Fibroblast of upper back skin (primary cell): ENCODE measurements around the gene OR2W3.
"Not testable (repeated sequence)": the region's sequence is repeated elsewhere in the genome, so short reads cannot be mapped to it uniquely, and the experiment has no call there.

ENCODE experiments used
- DNase-seq: peaks from one replicate; pipeline ENCODE4 v3.0.0-alpha.2; 2013

OR2W3 gene

DNA sequence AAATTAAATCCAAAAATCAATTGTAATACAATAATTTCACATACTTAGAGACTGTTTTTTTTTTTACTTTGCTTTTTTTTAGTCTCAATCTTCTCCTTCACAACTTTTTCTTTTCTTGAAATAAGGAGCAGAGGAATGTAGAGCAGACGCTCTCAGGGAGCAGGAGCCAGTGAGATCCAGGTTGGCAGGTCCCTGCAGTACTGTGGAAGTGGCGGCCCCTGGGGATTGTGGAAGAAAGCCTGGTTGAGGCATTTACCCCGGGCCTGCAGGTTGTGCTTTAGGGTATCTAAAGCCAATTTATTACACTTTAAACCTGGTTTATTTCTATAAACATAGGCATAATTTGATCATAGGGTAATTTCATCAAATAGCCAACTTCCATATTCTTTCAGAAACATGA, 28.6 kb downstream of the OR2W3 start:
- DNase-seq, result no peak

DNA sequence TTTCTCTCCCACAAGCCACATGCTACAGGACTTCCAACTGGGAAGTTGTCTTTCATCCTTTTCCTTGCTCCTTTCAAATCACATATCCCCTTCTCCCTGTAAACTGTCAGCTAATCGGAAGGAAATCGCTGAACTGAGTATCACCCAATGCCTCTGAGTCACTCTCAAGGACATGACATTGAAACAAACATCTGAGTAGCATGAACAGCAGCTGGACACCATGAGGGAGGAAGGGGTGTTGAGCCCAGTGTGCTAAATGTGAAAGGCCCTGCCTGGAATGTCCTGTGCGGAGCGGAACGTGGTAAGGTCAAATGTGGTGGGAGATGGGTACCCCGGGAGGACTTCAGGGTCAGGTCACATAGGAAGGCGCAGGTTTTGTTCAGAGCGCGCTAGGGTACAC, 29.5 kb downstream of the OR2W3 start, which contains the start of gene OR2AJ1:
Gene OR2AJ1 (plus strand): TSS at position 22 of the 400 bp plus-strand sequence. CDS start 8,880 bp downstream, outside the sequence.
- no peak for DNase-seq

DNA sequence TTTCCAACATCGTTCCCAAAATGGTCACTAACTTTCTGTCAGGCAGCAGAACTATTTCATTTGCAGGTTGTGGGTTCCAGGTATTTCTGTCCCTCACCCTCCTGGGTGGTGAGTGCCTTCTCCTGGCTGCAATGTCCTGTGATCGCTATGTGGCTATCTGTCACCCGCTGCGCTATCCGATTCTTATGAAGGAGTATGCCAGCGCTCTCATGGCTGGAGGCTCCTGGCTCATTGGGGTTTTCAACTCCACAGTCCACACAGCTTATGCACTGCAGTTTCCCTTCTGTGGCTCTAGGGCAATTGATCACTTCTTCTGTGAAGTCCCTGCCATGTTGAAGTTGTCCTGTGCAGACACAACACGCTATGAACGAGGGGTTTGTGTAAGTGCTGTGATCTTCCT, 38.6 kb downstream of the OR2W3 start:
- DNase-seq, result no peak

- DNase-seq, result no peak
These were observed 40.4 kb downstream of the OR2W3 start for GRCh38 chr1:247935781-247936180.

DNA sequence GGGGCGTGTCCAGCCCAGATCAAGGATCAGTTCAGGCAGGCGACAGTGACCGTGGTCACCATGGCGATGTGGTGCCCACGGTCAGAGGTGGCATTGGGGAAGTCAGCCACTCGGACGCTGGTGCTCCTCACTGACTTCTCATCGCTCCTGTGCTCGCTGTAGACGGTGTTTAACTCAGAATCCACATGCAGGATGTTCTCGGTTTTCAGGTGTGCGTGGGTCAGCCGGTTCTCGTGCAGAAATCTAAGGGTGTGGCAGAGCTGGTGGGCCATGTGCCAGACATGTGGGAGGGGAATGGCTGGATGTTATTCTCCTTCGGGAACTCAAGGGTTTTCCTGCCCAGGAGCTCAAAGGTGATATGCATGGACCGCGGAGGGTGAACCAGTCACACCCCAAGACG, 41.0 kb downstream of the OR2W3 start:
- no peak for DNase-seq

- not testable (repeated sequence) for DNase-seq
These were observed 41.8 kb downstream of the OR2W3 start for GRCh38 chr1:247936965-247937734.

- DNase-seq, result no peak
These were observed 47.2 kb downstream of the OR2W3 start for GRCh38 chr1:247942624-247943023.
